SK-N-SH (cell line): Measurements from ENCODE around the gene AGBL5.

Experiments
- CTCF ChIP-seq: fragments of 200-600 bp; sonication (generic); IDR thresholded peaks from 2 replicates; pipeline ENCODE4 v1.6.1; 2017; ENCODE audit warnings: antibody characterized with exemption, mild to moderate bottlenecking, moderate library complexity
- ELF1 ChIP-seq: IDR thresholded peaks from 2 replicates; pipeline ENCODE4 v1.4.0; 2012
- EP300 ChIP-seq, 2 experiments: IDR thresholded peaks; 2 replicates each; pipeline versions ENCODE4 v1.4.0 to v1.6.1; 2012; ENCODE audit warnings: borderline replicate concordance in 1 of 2, low read depth in 1 of 2, low read length in 1 of 2
- MXI1 ChIP-seq: IDR thresholded peaks from 2 replicates; pipeline ENCODE4 v1.6.1; 2012; ENCODE audit warnings: mild to moderate bottlenecking, low read depth, low read length, improper control_type of control experiment
- NFIC ChIP-seq: IDR thresholded peaks from 2 replicates; pipeline ENCODE4 v1.4.0; 2012; ENCODE audit warnings: borderline replicate concordance
- PBX3 ChIP-seq: IDR thresholded peaks from 2 replicates; pipeline ENCODE4; 2012
- RCOR1 ChIP-seq: fragments of 150-350 bp; IDR thresholded peaks from 2 replicates; pipeline ENCODE4 v1.6.1; 2017; ENCODE audit warnings: antibody characterized with exemption, low read length
- REST ChIP-seq: IDR thresholded peaks from 2 replicates; pipeline ENCODE4 v1.6.1; 2012; ENCODE audit warnings: mild to moderate bottlenecking, low read depth, low read length, moderate library complexity
- USF1 ChIP-seq: IDR thresholded peaks from 2 replicates; pipeline ENCODE4 v1.4.0; 2012; ENCODE audit warnings: low read depth, borderline replicate concordance
- YY1 ChIP-seq: IDR thresholded peaks from 2 replicates; pipeline ENCODE4 v1.4.0; 2012; ENCODE audit warnings: low read depth, mild to moderate bottlenecking
- ZBTB33 ChIP-seq: IDR thresholded peaks from 2 replicates; pipeline ENCODE4 v1.4.0; 2012; ENCODE audit warnings: low read depth, borderline replicate concordance

GRCh38 chr2:27080140-27080469 lies 28.6 kb downstream of the AGBL5 start:
- TF ChIP-seq RCOR1 (no peak), ZBTB33 (no peak), EP300 (IDR thresholded peaks at IDR 0.05; ENCODE audit: borderline replicate concordance in 1 of 2, low read depth in 1 of 2, low read length in 1 of 2) (no peak), REST (no peak), ELF1 (no peak), MXI1 (no peak; the same call in 1 of the 2 replicates), CTCF (no peak), USF1 (no peak), NFIC (no peak), PBX3 (no peak), YY1 (no peak)
